HG02852 (cell line): ENCODE data around the gene HSP90B1.

Source experiments
- ATAC-seq: cut with Tn5 transposase; IDR thresholded peaks from one replicate; pipeline ENCODE4 v1.9.1; 2021; ENCODE audit warnings: mild to moderate bottlenecking, moderate library complexity; ENCODE audit not compliant: unreplicated experiment

Gene HSP90B1

GRCh38 chr12:103930034-103930786 is at the start of gene HSP90B1:
Gene HSP90B1 (plus strand): TSS chr12:103930410. CDS start chr12:103930516, 106 bp downstream.
- peak; percentile 58 for ATAC-seq

- ATAC-seq, result no peak
These were observed 48.9 kb upstream of the HSP90B1 start for GRCh38 chr12:103881261-103881660.

- ATAC-seq, result peak; percentile 35
These were observed 47.2 kb upstream of the HSP90B1 start for GRCh38 chr12:103882861-103883596.

DNA sequence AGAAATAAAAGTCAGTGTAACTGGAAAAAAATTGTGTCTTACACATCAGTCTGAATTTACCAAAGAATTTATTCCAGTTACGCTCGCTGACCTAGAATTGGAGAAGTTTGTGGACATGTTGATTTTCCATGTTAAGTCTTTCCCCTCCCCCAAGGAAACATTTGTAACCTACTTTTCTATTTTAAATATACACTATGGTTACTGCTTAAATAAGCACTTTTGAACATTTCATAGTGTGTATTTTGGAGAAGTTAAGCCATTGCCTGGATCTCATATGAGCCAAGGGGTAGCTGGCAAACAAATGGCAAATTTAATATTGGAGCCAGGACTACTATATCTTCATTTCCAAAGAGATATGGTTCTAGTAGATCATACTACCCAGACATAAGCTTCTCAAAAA is 46.3 kb upstream of the HSP90B1 start:
- no peak for ATAC-seq

DNA sequence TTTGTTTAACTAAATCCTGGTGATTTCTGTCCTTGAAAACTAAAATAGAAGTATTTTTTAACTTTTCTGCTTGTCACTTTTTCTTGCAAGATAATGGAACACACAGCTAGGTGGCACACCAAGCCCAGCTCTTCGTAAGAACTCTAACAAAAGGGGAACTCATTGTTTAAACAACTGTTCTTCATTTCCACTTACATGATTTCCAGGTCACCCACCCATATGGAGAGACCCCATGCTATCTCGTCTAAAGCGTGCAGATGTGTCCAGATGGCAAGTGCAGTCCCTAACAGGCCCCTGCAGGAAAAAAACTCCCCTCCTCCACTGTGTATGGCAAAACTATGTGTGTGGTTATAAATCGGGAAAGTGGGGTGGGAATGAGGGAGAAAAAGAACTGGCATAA is 45.9 kb upstream of the HSP90B1 start:
- no peak for ATAC-seq

DNA sequence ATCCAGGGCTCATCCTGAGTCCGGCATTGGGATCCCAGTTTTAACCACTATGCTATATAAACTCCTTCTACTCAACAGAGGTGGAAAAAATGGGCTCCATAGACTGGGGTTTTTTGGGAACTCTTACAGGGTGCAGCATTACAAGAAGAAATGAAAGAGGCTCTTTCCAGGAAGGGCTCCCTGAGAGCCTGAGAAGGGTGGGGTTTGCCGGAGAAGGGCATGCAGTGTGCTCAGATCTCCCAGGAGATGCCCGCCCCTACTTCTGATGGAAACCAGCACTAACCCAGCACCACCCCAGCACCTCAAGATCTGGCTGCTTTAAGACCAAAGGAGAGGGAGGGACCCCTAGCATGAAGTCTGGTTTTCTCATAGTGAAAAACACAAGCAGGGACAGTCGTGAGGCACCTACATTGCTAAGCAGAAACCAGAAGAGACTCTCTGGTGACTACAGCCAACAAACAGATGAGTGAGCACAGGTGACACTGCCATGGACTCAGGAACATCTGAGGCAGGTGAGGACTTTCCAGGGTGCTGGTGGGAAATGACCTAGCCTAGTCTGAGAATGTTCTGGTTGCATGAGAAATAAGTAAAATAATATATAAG is 43.9 kb upstream of the HSP90B1 start:
- ATAC-seq, result no peak

GRCh38 chr12:103887738-103888137 is 42.5 kb upstream of the HSP90B1 start:
- no peak for ATAC-seq

DNA sequence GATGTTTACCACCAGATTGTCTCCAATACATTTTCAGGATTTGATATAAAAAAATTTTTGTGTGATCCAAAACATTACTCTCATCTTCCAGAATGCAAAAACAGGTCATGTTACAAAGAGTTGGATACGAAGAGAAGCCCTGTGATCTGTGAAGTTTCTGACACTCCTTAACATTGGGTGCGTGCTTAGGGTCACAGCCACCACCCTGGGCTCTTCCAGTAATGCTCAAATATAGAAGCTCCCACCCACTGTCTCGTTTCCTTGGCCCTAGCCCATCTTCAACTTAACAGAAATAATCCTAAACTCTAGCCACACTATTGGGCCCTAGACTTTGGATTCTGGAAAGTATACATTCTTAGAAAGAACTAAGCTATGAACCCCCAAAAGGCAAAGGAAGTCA is 32.9 kb upstream of the HSP90B1 start:
- no peak for ATAC-seq

DNA sequence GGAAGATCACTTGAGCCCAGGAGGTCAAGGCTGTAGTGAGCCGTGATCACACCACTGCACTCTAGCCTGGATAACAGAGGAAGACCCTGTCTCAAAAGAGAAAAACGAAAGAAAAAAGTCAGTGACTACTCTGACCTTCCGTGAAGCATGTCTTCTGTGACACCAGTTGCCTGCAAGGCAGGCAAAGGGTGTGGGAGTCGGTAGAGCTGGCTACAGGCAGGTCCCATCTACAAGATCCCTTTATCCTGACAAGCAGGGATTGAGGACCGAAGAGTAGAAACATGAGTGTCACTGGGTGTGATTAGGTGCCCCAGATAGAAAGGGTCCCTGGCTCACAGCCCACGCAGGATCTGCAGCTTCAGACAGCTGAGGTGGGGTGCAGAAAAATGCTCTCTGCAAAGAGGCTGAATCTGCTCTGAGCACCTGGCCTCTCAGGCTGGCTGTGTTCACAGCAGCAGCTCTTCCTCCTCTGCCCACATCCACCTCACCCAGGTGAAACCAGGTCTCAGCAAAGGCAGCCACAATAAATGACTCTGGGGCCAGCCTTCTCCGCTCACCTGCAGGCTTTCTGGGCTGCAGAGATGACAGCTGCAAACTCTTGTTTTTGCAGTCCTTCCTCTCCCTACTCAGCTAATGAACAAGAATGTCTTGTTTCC is 28.6 kb upstream of the HSP90B1 start:
- no peak for ATAC-seq

GRCh38 chr12:103903993-103904392 is 26.2 kb upstream of the HSP90B1 start:
- ATAC-seq, result no peak

- no peak for ATAC-seq
These were observed 24.4 kb upstream of the HSP90B1 start for GRCh38 chr12:103905730-103906349.

DNA sequence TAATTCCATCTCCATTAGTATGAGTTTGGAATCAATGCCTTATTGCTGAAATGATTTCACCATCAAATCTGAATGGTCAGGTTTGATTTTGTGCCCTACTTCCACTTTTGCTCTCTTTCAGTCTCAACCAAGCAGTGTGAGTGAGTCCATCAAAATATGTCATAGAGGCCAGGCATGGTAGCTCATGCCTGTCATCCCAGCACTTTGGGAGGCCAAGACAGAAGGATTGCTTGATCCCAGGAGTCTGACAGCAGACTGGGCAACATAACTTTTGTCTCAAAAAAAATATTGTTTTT is 22.0 kb upstream of the HSP90B1 start:
- no peak for ATAC-seq

GRCh38 chr12:103908877-103909276 is 21.3 kb upstream of the HSP90B1 start:
- no peak for ATAC-seq

DNA sequence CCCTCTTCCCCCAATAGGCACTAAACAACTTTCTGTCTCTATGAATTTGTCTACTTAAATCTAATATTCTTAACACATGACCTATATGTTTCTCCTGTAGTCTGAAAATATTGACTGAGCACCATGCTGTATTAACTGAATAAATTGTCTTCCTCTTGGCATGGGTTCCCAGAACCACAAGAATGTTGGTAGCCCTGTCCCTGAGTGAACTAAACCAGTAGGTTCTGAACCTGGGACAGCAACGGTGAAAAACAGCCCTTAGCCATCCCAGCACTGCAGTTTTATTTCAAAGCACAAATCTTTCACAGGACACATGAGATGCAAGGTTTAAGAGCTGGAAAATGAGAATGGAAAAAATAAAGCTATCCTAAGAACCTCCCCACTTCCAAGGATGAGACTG is 20.4 kb upstream of the HSP90B1 start:
- ATAC-seq, result no peak

DNA sequence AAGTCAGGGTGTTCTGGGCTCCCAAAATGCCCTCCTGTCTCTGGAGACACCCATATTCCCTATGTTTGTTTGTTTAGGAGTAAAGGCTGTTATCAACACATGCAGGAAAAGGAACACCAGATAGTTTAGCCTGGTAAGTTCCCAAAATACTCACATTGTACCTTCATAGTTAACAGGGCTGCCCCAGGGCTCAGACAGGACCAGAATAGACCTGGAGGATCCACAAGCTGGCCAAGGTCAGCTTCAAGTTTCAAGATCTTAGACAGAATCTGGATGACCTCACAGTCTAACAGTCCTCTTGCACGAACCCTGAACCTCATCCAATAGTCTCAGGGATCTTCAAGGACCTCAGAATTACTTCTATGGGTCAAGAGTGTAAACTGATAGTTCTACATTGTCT is 18.1 kb upstream of the HSP90B1 start:
- no peak for ATAC-seq

DNA sequence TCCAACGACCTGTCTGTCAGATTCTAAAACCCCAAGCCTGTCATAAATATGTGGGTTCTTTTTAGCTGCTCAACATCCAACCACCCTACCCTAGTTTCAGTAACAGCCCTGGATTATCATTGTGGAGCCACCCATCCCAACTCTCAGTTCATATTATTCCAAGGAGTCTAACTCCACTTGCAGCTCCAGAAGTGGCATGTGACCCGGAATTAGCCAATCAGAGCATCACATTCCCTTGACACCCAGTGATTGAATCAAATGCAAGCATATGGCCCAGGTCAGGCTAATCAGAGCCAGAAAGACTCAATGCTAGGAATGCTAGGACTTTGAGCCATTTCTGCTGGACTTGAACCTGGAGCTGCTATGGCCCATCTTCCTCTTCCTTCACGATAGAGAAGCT is 17.1 kb upstream of the HSP90B1 start:
- ATAC-seq, result no peak

DNA sequence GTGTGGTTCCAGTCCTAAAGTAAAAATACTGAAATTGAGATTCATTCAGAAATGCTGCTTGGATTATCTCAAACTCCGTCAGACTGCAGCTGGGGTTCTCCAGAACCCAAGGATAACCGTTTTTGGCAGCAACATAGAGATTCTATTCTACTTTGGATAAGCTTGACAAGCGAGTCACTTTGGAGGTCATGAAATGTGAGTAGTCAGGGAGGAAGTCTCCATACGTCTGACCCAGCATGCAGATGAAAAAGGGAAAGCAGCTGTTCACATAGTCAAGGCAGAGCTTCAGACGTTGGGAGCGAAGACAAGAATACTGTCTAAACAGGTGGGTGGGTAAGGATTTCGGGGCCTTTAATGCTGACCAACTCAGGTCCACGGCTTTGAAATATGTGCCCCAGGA is 14.9 kb upstream of the HSP90B1 start:
- no peak for ATAC-seq

GRCh38 chr12:103917873-103918272 is 12.3 kb upstream of the HSP90B1 start:
- ATAC-seq, result no peak

GRCh38 chr12:103924761-103925641 is 5.2 kb upstream of the HSP90B1 start:
- ATAC-seq, result peak; percentile 39

- ATAC-seq, result peak; percentile 17
These were observed 1.5 kb upstream of the HSP90B1 start for GRCh38 chr12:103928682-103929045.
